GM18861 (cell line): ENCODE data around the gene NR2C2AP.
A peak's percentile ranks its signal among the peaks of the same experiment; 100 is the strongest.
"Not testable (repeated sequence)": the region's sequence is repeated elsewhere in the genome, so short reads cannot be mapped to it uniquely, and the experiment has no call there.

Source experiments
- ATAC-seq: cut with Tn5 transposase; IDR thresholded peaks from one replicate; pipeline ENCODE4 v1.9.1; 2021; ENCODE audit not compliant: unreplicated experiment

The NR2C2AP gene

DNA sequence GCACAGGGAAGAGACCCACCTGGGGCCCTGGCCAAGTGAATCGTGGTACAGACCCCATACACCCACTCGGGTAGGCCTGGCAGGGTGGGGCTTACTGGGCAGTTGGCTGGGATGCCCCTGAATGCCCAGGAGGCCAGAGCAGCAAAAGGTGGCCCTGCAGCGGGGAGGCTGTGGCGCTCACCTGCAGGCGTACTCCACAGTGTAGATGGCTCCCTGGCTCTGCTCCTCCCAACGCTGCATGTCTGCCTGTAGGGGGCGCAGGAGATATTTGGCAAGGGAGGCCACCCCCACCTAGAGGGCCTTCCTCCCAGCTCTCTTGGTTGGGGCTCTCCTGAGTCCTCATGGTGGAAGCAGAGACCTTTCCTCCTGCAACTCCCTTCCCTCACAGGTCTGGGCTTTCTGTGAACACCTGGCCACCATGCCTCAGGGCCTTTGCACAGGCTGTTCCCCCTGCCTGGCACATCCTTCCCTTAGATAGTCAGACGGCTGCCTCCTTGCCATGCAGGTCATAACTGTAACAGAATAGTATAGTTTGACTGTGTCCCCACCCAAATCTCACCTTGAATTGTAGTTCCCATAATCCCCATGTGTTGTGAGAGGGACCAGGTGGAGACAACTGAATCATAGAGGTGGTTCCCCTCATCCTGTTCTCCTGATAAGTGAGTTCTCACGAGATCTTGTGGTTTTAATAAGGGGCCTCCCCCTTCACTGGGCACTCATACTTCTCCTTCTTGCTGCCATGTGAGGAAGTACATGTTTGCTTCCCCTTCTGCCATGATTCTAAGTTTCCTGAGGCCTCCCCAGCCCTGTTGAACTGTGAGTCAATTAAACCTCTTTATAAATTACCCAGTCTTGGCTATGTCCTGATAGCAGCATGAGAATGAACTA lies 17.1 kb downstream of the NR2C2AP start:
- ATAC-seq = no peak

- no peak for ATAC-seq
Observed at GRCh38 chr19:19181488-19181998, 21.7 kb downstream of the NR2C2AP start.

DNA sequence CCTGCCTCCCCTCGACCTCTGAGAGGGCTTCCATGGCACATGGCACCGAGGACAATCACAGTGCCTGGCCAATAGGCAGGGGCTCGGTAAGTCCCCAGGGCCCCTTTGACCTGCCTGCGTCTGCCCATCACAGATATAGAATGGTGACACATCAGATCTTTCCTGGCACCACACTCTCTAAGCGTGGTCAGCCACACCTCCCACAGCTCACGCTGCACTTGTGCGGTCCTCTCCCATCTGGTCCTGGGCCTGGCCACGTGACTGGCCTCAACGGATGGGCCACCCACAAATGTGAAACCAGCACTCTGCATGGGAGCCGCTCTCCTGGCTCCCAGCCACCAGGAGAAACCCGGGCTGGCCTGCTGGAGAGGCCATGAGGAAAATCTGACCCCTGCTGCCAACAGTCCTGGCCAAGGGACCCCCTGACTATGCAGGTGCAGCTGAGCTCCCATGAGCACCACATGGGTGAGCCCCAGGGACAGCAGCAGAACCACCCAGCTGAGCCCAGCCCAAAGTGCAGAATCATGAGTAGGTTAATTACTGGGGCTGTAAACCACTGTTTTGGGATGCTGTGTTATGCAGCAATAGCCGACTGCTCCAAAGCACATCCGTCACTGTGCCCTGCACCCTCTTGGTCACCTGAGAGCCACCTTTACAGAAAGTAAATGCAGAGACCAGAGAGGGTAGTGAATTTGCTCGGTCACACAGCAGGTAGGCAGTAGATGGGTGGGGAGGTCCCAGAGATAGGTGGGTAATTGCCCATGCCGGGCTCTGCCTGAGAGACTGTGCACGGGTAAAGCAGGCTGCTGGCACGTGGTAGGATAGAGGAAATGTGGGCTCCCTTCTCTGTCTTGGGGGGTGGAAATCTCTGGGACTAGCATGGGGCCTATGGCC lies 23.4 kb downstream of the NR2C2AP start:
- no peak for ATAC-seq

DNA sequence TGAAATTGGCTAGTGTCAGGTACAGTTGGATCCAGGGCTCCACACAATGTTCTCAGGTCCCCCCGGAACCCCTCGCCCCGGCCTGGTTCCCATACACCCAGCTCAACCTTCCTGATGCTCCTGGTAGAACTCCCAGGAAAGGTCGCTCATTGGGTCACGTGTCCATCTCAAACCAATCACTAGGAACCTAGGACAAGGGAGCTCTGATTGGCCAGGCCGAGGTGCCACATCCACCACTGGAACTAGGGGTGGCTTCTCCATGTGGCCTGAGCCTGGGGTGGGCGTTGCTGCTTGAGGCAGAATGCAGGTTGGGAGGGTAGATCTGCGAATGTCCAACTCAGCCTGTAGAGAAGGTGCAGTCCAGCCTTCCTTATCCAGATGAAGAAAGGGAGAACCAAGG lies 26.3 kb downstream of the NR2C2AP start:
- no peak for ATAC-seq

GRCh38 chr19:19173243-19173642 lies 30.0 kb downstream of the NR2C2AP start:
- not testable (repeated sequence) for ATAC-seq

- ATAC-seq = no peak
Observed at GRCh38 chr19:19171821-19172532, 31.2 kb downstream of the NR2C2AP start.

DNA sequence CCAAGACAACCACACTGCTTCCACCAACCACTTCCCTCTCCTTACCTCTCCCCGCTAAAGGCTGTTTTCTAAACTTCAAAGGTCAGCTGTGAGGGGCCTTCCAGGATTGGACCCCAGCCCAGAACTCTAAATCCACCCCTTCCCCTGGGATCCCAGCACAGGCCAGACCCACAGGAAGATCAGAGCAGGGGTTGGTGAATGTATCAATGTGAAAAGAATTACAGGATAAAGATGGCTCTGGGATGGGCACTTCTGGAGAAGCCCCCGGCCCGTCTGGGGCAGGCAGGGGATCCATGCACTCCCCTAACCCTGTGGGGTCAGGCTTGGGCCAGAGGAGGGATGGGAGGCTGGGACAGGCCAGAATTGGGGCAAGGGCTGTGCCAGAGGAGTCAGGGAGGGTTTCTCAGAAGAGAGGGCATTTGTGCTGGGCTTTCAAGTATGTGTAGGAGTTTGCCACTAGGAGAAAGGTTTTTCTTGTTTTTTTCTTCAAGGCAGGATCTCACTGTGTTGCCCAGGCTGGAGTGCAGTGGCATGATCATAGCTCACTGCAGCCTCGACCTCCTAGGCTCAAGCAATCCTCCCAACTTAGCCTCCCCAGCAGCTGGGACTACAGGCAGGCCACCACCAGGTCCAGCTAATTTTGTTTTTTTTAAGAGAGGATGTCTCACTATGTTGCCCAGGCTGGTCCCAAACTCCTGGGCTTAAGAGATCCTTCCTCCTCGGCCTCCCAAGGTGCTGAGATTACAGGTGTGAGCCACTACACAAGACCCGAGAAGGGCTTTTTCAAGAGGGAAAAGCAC lies 32.1 kb downstream of the NR2C2AP start:
- no peak for ATAC-seq

GRCh38 chr19:19170053-19170872 lies 33.0 kb downstream of the NR2C2AP start, which contains the start of gene MEF2B:
Gene MEF2B, minus strand, starts transcription at chr19:19170263. Its CDS starts 19,528 bp downstream, at chr19:19150735.
- peak; percentile 49 for ATAC-seq

DNA sequence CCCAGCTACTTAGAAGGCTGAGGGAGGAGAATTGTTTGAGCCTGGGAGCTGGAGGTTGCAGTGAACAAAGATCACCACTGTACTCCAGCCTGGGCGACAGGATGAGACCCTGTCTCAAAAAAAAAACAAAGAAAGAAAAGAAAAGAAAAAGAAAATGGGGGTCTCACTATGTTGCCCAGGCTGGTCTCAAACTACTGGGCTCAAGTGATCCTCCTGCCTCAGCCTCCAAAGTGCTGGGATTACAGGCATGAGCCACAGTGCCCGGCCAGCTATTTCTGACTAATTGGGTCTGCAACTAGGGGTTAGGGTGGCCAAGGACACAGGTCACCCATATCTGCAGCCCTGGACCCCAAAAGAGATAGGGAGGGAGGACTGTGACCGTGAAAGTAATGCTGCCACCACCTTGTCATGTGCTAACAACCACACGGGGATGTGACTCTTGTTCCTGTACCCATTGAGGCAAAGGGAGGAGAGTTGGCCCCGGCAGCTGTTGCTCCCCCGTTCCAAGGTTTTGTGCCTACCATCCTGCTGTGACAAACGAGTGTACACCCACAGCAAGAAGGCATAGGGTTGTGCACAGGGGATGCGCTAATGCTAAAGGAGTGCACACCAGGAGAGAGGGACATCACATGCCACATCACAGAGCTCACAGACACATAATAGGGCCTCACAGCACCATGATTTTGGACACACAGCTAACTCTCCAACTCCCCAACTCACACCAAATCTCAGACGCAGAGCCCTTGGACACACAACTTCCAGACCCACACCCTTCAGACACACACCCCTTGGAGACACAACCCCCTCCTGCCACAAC lies 33.8 kb downstream of the NR2C2AP start:
- ATAC-seq = no peak

GRCh38 chr19:19167612-19168011 lies 35.6 kb downstream of the NR2C2AP start:
- ATAC-seq = no peak

DNA sequence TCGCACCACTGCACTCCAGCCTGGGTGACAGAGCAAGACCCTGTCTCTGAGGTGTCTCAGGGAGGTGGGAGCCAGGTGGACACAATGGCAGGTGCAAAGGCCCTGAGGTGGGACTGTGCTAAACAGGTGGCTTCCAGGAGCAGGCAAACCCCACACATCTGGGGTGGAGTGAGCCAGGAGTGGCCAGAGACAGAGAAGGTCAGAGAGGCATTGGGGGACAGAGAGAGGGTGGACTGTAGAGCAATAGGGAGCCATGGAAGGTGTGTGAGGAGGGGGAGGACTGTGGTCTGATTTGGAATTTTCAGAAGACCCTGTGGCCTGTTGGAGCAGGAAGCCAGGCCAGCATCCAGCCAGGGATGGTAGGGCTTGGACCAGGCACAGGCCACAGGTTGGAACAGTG lies 37.8 kb downstream of the NR2C2AP start:
- no peak for ATAC-seq

- no peak for ATAC-seq
Observed at GRCh38 chr19:19162495-19162894, 40.7 kb downstream of the NR2C2AP start.

DNA sequence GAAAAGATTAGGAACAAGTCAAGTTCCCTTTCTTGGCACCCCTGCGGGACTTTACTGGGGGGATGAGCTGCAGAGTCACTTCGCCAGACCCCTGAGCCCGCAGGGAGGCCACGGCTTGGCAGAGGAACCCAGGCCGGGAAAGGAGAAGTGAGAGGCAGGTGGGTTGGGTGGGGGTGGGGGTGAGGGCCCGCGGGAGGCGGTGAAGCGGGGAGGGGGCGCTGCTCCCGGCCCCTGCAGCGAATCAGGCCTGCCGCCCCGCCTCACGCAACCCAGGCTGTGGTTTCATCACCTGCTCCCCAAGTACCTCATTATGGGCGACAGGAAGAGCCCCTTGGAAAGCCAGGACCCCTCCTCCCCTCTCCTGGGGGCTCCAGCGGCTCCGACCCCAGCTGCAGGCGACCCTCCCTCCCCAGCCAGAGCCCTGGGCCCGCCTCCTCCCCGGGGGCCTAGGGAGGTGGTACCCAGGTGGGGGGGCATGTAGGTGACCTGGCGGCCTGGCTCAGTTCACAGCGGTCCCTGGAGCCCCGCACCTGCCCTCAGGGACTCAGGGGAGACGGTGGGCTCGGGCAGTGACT lies 42.7 kb downstream of the NR2C2AP start:
- no peak for ATAC-seq

- no peak for ATAC-seq
Observed at GRCh38 chr19:19159534-19159933, 43.7 kb downstream of the NR2C2AP start.

DNA sequence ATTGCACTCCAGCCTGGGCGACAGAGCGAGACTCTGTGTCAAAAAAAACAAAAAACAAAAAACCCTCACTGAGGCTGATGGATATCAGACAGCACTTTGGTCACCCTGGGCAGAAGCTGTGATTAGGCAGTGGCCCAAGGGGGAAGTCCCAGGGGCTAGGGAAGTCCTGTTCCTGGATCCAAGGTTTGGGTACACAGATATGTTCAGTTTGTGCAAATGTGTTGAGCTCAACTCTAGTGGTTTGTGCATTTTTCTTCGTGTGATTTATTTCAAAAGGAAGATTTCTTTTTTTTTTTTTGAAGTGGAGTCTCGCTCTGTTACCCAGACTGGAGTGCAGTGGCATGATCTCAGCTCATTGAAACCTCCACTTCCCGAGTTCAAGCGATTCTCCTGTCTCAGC lies 45.4 kb downstream of the NR2C2AP start:
- ATAC-seq = no peak

DNA sequence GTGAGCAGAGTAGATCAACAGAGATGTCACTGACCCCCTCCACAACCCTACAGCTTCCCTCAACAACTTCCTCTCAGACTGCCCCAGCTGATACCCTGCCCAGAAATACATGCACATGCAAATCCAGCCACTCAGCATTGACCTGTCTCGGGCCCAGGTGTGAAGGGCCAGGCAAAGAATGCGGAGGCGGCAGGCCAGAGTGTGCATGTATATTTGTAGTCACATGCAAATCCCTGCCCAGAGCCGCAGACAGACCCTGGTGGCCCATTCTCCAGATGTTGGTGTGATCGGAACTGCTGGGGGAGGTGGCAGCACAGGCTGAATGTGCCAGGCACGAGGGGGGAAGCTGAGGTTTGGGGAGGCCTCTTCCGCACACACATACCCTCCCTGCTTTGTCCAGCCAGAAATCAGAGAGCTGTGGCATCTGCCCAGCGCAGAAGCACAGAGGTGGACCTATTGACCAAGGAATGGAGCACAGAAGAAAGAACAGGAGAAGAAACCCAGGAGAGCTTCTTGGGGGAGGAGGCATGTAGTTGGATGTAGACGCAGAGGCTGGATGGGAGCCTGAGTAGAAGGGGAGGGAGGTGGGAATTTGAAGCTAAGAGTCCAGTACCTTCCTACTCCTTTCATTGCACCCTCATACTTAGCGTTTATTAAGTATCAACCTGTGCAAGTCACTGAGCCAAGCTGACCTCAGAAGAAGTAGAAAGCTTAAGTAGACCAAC lies 47.6 kb downstream of the NR2C2AP start:
- ATAC-seq = peak; percentile 48

GRCh38 chr19:19154768-19155494 lies 48.3 kb downstream of the NR2C2AP start:
- ATAC-seq = no peak
